Skeletal muscle cell (primary cell): ENCODE measurements around the gene VKORC1.
"Not testable (repeated sequence)": the region's sequence is repeated elsewhere in the genome, so short reads cannot be mapped to it uniquely, and the experiment has no call there.

Experiments used
- DNase-seq: peaks from one replicate; pipeline ENCODE4 v3.0.0-alpha.2; 2010; ENCODE audit warnings: low read depth
- H3K4me3 ChIP-seq: 2 replicates; pipeline ENCODE4 v1.5.1; 2011; ENCODE audit warnings: low read depth, mild to moderate bottlenecking, control low read depth, low read length, moderate library complexity

Gene VKORC1

DNA sequence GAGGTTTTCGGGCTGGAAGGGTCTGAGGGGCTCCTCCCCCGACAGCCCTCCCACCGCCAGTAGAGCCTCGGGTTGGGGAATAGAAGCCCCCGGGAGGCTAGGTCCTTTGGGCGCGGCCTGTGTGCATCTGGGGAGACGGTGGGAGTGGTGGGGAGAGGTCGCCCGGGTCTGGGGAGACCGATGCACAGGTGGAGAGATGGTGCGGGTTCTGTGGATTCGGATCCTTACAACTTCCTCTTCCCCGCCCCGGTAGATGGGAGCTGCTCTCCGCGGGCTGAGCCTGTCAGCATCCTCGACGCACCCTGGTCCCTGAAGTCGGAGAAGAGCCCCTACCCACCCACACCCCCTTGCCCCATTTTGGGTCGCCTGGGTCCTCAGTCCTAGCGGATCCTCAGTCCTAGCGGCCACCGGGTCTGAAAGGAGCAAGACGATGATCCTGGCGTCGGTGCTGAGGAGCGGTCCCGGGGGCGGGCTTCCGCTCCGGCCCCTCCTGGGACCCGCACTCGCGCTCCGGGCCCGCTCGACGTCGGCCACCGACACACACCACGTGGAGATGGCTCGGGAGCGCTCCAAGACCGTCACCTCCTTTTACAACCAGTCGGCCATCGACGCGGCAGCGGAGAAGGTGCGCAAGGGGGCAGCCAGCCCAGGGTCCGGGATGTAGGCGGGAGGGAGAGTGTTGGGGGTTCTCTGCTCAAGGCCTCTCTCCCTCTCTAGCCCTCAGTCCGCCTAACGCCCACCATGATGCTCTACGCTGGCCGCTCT lies 14.4 kb upstream of the VKORC1 start:
- no peak for DNase-seq
- peak overlapping the region; percentile 98 for H3K4me3 ChIP-seq

DNA sequence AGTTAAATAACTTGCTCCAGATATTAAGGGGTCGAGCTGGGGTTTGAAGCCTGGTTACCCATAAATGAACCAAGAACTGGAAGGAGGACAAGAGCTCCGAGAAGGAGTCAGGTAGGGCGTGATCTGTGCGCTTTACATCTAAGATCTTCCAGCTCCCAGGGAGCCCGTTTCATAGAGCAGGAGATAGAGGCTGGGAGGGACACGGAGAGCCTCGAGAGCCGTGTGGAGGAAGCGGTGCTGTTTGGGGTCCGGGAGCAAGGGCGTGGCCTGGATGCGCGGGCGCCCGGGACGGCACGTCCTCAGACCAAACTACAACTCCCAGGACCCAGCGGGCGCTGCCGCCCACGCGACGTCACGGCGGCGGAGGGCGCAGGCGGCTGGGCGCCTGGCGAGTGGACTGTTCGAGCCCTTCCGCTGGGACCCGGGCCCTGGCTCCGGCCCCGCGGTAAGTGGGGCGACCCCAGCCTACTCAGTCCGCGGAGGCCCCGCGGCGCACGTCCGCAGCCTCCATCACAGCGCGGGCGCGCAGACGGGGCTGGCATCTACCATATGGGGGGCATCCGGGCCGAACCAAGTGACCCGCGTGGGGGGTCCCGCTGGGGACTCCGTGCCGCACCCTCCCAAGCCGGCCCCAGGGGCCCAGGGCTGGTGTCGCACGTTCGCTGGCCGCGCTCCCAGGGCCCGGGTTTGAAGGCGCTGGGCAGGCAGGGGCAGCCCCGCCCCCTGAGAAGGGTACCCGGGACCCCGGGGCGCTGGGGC lies 13.6 kb upstream of the VKORC1 start, which contains the start of gene BCKDK:
BCKDK (plus strand) TSS at position 352 of the 759 bp plus-strand sequence. CDS start 838 bp downstream, outside the sequence.
- H3K4me3 ChIP-seq = peak within 1 kb of the TSS; percentile 98
- no peak for DNase-seq

DNA sequence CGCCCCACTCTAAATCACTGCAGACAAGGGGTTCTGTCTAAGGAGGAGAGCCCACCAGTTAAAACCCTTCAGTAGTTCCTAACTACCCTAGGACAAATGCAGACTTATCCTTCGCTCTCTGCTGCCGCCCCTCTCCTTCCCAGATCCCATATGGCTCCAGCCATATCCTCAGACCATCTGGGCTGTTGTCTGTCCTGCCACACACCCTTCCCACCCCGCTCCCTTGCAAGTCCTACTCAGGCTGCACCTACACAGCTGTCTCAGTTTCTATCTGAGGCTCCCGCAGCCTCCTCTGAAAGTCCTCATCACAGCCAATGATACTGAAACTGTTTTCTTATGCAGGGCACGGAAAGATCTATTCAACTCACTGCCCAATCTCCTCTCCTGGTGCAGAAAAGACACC lies 12.9 kb upstream of the VKORC1 start:
- peak overlapping the region; percentile 98 for H3K4me3 ChIP-seq

DNA sequence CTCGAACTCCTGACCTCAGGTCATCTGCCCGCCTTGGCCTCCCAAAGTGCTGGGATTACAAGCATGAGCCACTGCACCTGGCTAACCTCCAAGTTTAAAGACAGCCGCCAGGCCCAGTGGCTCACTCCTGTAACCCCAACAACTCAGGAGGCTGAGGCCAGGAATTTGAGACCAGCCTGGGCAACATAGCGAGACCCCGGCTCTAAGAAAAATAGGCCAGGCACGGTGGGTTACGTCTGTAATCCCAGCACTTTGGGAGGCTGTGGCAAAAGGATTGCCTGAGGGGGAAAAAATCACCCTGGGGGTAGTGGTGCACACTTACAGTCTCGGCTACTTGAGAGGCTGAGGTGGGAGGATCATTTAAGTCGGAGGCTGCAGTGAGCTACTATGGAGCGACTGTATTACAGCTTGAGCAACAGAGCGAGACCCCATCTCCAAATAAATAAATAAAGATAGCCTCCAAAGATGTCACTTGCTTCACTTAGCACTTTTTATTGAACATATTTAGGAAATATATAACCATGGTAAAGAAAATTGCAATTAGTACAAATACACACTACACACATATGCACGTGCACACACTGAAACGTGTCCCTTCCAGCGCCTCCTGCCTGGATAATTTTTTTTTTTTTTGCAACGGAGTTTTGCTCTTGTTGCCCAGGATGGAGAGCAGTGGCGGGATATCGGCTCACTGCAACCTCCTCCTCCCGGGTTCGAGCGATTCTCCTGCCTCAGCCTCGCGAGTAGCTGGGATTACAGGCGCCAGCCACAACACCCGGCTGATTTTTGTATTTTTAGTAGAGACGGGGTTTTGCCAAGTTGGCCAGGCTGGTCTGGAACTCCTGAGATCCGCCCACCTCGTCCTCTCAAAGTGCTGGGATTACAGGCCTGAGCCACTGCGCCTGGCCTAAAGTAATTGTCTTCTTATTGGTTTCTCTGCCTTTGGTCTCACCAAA lies 12.2 kb upstream of the VKORC1 start:
- no peak overlapping the region for H3K4me3 ChIP-seq
- DNase-seq = no peak

More for the DNA sequence above, 12.9 kb upstream of the VKORC1 start:
- DNase-seq = no peak

DNA sequence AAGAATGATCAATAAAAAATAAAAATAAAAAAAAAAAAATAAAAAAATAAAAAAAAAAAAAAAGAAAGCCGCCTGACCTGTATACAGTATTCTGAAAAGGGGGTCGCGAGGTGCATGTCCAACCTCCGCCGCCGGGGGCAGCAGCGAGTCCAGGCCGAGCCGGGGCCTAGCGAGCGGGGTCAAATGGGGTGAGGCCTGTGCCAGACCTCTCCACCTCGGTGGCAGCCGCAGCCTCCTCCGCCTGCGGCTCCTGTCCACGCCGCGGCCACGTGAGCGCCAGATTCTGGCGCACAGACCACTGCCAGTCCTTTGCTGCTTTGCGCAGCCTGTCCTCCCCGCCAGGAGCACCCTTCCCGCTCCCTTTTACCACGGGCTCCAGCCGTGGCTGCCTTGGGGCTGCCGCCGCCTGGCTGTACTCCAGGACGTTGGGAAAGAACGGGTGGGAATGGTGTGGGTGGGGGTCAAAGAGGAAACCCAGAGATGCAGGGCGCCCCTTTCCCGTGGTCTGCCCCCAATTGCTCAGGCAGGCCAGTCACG lies 11.1 kb upstream of the VKORC1 start:
- H3K4me3 ChIP-seq = no peak overlapping the region
- DNase-seq = no peak

DNA sequence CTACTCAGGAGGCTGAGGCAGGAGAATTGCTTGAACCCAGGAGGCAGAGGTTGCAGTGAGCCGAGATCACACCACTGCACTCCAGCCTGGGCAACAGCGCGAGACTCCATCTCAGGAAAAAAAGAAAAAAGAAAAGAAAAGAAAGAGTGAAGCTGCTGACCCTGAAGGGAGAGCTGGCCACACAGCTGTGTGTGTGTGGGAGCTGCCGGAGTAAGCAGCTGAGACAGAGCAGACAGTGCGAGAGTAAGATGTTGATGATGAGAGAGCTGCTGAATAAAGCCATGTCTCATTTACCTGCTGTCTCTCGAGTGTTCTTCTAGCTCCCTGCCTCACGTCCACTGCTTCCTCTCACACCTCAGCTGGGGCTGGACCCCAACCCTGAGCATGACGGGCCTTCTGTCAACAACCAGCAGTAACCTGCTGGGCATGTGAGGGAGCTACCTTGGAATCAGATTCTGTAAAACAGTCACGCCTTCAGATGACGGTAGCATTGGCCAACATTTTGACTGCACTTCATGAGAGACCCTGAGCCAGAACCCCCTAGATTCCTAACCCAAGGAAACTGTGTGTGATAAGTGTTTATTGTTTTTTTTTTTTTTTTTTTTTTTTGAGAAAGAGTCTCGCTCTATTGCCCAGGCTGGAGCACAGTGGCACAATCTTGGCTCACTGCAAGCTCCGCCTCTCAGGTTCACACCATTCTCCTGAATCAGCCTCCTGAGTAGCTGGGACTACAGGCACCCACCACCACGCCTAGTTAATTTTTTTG lies 6.5 kb upstream of the VKORC1 start:
- not testable (repeated sequence) for DNase-seq, H3K4me3 ChIP-seq

DNA sequence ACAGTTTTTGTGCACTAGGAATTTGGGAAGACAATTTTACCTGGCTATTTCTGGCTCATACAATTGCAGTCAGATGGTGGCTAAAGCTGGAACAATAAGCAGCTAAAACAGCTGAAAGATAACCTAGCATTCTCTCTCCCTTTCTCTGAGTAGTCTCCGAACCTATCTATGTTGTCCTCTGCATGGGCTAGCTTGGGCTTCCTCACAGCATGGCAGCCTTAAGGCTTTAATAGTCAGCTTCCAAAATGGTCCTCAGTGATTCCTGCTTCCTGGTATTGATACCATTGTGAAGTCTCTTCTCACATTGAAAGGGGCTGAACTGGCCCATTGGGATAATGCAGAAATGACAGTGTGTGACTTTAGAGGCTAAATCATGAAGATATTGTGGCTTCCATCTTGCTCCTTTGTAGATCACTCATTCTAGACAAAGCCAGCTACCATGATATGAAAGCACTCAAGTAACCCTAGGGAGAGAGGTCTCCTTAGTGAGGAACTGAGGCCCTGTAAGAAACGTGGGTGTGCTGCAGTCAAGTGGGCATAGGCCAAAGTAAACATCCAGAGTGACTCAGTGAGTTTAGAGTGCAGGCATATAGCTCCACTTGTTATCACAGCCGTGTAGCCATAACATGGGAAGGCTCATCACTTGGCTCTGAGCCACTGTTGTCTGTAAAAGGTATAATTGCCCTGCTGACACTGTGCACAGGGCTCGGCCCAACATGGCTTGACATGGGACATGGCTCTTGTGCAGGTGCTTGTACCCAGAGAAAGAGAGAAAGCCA lies 5.5 kb upstream of the VKORC1 start:
- peak; percentile 67 for DNase-seq
- H3K4me3 ChIP-seq = no peak overlapping the region

DNA sequence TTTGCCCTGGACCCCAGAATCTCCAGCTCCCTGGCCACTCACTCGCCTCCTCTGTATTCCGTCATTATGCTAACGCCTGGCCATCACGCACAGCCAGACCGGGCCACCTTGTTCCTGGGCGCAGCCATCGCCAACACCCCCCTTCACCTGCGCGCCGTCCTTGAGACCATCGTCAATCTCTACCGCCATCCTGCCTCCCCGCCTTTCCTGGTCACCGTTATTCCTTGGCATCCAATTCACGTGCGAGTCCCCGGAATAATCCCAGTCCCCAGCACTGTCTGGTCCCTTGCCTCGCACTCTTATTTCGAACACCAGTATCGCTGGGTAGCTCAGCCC lies 541 bp downstream of the VKORC1 start:
- DNase-seq = no peak

DNA sequence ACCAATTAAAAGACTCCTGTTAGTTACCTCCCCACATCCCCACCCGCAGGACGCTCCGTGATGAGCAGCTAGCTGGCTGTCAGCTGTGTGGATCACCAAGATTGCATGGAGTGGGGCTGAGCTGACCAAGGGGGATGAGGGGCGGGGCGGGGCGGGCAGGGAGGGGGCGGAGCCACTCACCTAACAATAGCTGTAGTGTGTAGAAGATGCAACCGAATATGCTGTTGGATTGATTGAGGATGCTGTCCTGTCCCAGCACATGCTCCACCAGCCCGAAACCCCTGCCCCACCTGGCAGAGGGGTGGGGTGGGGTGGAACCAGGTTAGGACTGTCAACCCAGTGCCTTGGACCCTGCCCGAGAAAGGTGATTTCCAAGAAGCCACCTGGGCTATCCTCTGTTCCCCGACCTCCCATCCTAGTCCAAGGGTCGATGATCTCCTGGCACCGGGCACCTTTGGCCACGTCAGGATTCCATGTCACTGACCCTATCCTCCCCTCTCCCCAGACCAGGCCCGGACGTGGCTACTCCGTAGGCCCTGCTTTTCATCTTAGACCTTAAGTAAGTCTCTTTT lies 1.4 kb downstream of the VKORC1 start:
- H3K4me3 ChIP-seq = peak overlapping the region; percentile 96
- DNase-seq = no peak

More for the DNA sequence above, 541 bp downstream of the VKORC1 start:
- peak overlapping the region; percentile 96 for H3K4me3 ChIP-seq

DNA sequence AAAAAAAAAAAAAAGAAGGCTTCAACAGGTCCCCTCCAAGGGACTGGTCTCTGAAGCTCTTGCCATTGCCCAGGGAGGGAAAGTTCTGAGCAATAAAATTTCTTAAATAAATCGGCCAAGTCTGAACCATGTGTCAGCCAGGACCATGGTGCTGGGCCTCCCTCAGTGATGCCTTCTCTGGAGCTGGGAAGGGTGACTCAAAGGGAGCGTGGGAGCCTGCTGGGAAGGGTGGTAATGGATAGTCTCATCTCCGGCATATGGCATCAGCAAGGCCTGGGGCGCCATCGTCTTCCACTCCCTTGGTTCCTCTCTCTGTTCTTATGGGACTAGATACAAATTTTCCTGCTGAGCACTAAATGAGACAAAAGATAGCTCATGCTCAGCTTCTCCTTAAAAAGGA lies 2.3 kb downstream of the VKORC1 start:
- no peak overlapping the region for H3K4me3 ChIP-seq
- no peak for DNase-seq

DNA sequence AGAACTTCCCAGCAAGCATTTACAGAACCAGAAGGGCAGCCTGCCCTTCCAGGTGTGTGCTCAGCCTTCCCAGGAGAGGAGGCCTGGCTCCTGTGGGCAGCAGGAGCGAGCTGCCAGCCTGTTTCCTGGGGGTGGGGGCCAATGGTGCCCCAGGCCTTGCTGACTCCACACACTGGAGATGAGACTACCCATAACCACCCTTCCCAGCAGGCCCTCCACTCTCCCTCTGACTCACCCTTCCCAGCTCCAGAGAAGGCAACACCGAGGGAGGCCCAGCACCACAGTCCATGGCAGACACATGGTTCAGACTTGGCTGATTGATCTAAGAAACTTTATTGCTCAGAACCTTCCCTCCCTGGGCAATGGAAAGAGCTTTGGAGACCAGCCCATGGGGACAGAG lies 4.1 kb downstream of the VKORC1 start:
- H3K4me3 ChIP-seq = no peak overlapping the region
- DNase-seq = no peak

DNA sequence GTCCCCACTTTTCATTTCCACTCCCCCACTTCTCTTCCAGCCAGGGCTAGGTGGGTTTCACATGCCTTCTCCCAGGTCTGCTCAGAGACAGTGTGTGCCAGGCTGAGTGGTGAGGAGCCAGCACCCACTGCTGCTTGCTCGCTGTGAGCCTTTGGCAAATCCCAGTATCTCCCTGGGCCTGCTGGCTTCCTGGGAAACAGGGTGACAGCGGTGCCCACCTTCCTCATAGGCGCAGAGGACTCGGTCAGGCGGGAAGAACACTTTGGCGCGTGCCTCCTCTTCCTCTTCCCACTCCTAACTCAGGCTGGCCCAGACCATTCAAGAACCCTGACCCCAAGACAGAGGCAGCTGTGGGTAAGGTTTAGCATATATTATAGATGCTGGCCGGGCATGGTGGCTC lies 5.4 kb downstream of the VKORC1 start:
- no peak for DNase-seq
- no peak overlapping the region for H3K4me3 ChIP-seq

DNA sequence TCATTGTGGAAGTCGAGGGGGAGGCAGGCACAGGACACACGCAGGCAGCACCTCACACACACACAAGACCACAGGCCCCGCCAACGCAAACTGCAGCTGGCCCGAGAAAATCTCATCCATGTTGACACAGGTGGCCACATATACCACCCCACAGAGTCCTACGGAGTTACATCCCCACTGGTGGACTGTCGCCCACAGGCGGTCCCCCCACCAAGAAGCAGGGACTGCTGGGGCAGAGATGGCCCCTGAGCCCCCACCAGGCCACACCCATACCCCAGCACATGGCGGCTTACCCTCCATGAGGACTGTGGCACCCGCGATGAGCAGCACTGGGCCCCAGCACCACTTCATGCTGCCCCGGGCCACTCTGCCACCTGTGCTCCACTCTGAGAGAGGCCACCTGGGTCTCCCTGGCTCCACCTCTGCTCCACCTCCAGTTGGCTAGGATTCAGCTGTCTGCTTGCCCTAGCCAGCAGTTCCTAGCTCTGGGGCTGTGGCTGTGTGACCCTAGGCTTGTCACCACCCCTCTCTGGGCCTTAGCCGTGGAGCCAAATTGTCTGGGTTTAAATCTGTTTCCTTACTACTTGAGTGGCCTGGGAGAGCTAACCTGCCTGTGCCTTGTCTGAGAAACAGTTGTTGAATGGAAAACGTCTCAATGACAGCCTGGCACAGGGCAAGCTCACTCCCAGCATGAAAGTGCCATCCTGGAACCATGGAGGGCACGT lies 6.0 kb downstream of the VKORC1 start, which contains the start of gene PRSS53:
PRSS53 (minus strand) TSS at position 485 of the 725 bp plus-strand sequence; CDS start at position 351, 134 bp downstream.
- no peak within 1 kb of the TSS for H3K4me3 ChIP-seq
- no peak for DNase-seq

DNA sequence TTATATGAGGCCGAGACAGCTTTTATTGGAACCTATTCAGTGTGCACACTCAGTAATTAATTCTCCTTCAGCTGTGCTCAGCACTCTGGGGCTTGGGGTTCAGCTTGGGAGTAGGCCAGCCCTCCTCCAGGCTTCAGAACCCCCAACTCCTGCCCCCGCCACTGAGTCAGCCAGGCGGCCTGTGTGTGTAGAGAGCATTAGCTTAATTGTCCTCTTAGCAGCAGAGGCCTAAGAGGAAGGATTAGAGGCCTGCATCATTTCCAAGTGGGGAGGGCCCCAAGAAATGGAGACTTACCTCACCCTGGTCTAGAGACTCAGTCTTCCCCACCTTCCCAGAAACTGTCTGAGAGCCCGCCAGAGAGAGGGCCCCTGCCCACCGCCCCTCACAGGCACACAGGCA lies 6.6 kb downstream of the VKORC1 start:
- no peak for DNase-seq
- no peak overlapping the region for H3K4me3 ChIP-seq

DNA sequence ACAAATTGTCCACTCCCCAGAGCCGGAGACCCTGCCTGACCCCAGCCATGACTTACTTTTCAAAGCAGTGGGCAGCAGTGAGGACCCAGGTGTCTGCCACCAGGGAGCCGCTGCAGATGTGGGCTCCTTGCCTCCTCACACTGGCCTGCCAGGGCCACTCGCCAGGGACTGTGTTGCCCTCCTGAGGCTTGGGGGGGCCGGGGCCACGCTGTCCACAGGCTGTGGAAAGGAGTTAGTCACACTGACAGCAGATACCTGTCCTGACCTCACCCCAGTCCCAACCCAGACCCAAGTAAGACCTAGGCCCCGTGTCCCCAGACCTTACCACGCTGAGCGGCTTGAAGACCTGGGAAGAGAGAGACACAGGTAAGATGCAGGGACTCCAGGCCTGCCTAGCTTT lies 7.1 kb downstream of the VKORC1 start:
- H3K4me3 ChIP-seq = no peak overlapping the region
- DNase-seq = no peak

DNA sequence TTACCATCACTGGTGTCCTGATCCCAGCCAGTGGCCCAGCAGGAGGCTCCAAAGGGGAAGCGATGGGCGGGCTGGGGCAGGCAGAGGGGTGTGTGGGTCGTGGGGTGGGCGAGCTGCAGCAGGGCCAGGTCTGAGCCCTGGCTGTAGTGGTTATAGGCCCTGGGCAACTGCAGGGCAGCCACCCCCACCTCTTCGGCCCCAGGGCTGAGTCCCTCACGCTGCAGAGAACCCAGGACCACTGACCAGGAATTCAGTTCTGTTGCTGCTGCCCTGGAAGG lies 8.0 kb downstream of the VKORC1 start:
- DNase-seq = no peak
- H3K4me3 ChIP-seq = no peak overlapping the region

DNA sequence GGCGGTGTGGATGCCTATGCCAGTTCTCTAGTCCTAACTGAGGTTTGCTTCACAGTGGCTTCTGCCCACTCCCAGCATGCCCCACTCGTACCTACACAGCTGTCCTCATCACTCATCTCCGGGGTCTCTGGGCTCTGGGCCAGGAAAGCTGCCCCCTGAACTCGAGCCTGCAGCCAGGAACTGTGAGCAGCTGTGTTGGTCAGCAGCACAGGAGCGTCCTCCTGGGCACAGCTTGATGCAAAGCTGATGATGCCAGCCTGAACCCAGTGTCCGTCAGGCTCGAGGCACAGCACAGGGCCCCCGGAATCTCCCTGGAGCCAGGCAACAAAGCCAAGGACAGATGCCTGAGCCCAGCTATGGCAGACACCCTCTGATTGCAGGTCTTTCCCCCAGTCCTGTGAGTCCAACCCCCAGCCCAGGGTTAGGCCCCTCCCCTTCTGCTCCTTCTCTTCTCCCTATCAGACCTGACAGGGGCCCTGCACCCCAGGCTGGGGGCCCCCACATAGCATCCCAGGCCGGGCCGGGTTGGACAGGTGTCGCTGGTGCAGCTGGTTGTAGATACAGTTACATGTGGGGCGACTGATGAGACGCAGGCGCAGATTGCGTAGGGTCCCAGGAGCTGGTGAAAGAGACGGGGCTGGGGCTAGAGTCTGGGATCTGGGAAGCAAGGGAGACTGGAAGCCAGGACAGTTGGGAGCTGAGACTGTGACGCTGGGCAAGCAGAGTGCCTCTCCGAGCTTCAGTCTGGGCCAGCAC lies 8.5 kb downstream of the VKORC1 start:
- DNase-seq = no peak

More for the DNA sequence above, 8.5 kb downstream of the VKORC1 start:
- H3K4me3 ChIP-seq = no peak overlapping the region
